Transverse colon (tissue), 4 donors: ENCODE measurements around the gene IGSF21. TPM values are rescaled to one million over a fixed set of nuclear protein-coding genes. Genes with fewer than 3 reads are reported as not detected.

Source experiments
- DNase-seq: peaks from one replicate; pipeline ENCODE4 v3.0.0-alpha.2; 2019
- H3K27ac ChIP-seq, 4 donors: fragments of 200-600 bp; sonication (generic); 2 replicates each; pipeline ENCODE4 v1.5.1; 2016 to 2018; ENCODE audit warnings: inconsistent platforms in 4 of 4
- H3K27me3 ChIP-seq: fragments of 200-600 bp; sonication (generic); 2 replicates; pipeline ENCODE4 v1.5.1; 2017; ENCODE audit warnings: inconsistent platforms
- H3K36me3 ChIP-seq, 4 donors: fragments of 200-600 bp; sonication (generic); 2 replicates each; pipeline ENCODE4 v1.5.1; 2017 to 2019; ENCODE audit warnings: inconsistent platforms in 4 of 4
- H3K4me1 ChIP-seq, 4 donors: fragments of 200-600 bp; sonication (generic); 2 replicates each; pipeline ENCODE4 v1.5.1; 2017 to 2020; ENCODE audit warnings: inconsistent platforms in 4 of 4
- H3K4me3 ChIP-seq, 4 donors: fragments of 200-600 bp; sonication (generic); 1 replicate in 1 of 4; 2 replicates in 3 of 4; pipeline versions ENCODE4 v1.5.1 to v1.6.1; 2017 to 2019; ENCODE audit warnings: inconsistent platforms in 4 of 4
- H3K9me3 ChIP-seq, 2 donors: fragments of 200-600 bp; sonication (generic); 2 replicates each; pipeline ENCODE4 v1.5.1; 2017 to 2019; ENCODE audit warnings: inconsistent platforms in 2 of 2
- EP300 ChIP-seq: sonication (generic); formaldehyde crosslinking; IDR thresholded peaks from one replicate; pipeline ENCODE4 v1.6.1; 2017; ENCODE audit warnings: antibody characterized with exemption, low read depth
- POLR2A ChIP-seq: fragments of 450-650 bp; IDR thresholded peaks from one replicate; pipeline ENCODE4 v1.6.1; 2016; ENCODE audit warnings: antibody characterized with exemption, mild to moderate bottlenecking, moderate library complexity
- POLR2AphosphoS5 ChIP-seq, 3 donors: sonication (generic); formaldehyde crosslinking; IDR thresholded peaks; one replicate each; pipeline ENCODE4 v1.6.1; 2016; ENCODE audit warnings: antibody characterized with exemption in 3 of 3
- WGBS, 2 donors: methylation state at CpG; one replicate each; pipeline ENCODE4 v1.1.5; 2018; ENCODE audit warnings: low coverage in 1 of 2; 5-methylcytosine and 5-hydroxymethylcytosine counted together
- in situ Hi-C, 4 donors: fragments of 200-750 bp; cut with MboI; loops; one replicate each; pipeline versions ENCODE4 v1.15.0 to v1.15.1; 2017; ENCODE audit warnings: low sequenced_read_pairs in 3 of 4, low pct_ligation_motif_present in 1 of 4, low pct_unique_long_range_greater_than_20kb in 1 of 4
- intact Hi-C: fragments of 100-400 bp; cut with DNase I; formaldehyde crosslinking; loops from one replicate; pipeline ENCODE4 v1.15.1; 2023; ENCODE audit warnings: low total_unique reads
- total RNA-seq, 4 donors: library from RNA; depleted of rRNA; stranded (reverse); fragments of >200 nt; gene quantifications; one replicate each; pipeline ENCODE4 v1.1.0, GENCODE V29; 2016
- TF ChIP-seq, protein P1 (sequence below), 5 experiments: fragments of 200-600 bp in 3 of 5; fragments of 450-650 bp in 2 of 5; sonication (generic) in 3 of 5; IDR thresholded peaks; 1 replicate in 2 of 5; 2 replicates in 3 of 5; pipeline ENCODE4 v1.5.1; 2016 to 2017; ENCODE audit warnings: antibody characterized with exemption in 5 of 5, inconsistent platforms in 3 of 5, mild to moderate bottlenecking in 2 of 5, moderate library complexity in 1 of 5

Gene IGSF21
- total RNA-seq, 4 donors from 2014 or later: 1.1 to 6.8 (median 1.6) TPM; not detected in 1

DNA sequence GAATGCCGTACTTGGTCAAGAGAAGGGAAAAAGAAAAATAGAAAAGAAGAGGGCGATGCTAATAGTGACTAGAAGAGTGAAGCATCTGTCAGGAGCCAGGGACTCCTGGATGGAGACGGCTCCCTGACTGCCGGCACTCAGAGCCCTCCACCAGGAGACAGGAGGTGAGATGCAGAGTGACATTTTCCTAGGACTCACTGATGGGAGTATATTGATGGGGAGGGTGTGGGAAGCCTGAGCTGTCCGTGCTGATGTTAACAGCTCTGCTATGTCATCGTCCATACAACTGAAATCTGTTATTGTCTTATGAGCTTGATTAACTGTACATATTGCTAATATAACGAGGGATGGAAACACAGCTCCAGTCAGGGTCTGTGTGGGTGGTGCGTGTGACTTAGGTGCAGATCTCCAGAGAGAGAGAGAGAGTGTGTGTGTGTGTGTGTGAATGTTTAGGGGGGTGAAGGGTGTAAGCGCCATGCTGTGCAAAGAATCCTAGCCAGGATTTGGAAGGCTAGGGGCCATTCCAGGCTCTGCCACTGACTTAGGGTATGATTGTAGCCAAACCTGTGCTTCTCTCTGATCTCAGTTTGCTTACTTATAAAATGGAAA, 250.1 kb downstream of the IGSF21 start:
- DNase-seq: no peak
- Histone ChIP-seq H3K27me3 (peaks cover 27% of the 10 kb centered on the region), H3K4me1 (no peaks in the 10 kb centered on the region), H3K36me3 (no peaks in the 10 kb centered on the region), H3K27ac (no peak overlapping the region), H3K9me3 (no peaks in the 10 kb centered on the region), H3K4me3 (no peak overlapping the region)
- WGBS, 2 donors: 31 to 35% methylated on average over 2 to 9 of the region's 9 CpGs
- TF ChIP-seq, protein P1, sequence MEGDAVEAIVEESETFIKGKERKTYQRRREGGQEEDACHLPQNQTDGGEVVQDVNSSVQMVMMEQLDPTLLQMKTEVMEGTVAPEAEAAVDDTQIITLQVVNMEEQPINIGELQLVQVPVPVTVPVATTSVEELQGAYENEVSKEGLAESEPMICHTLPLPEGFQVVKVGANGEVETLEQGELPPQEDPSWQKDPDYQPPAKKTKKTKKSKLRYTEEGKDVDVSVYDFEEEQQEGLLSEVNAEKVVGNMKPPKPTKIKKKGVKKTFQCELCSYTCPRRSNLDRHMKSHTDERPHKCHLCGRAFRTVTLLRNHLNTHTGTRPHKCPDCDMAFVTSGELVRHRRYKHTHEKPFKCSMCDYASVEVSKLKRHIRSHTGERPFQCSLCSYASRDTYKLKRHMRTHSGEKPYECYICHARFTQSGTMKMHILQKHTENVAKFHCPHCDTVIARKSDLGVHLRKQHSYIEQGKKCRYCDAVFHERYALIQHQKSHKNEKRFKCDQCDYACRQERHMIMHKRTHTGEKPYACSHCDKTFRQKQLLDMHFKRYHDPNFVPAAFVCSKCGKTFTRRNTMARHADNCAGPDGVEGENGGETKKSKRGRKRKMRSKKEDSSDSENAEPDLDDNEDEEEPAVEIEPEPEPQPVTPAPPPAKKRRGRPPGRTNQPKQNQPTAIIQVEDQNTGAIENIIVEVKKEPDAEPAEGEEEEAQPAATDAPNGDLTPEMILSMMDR (IDR thresholded peaks at IDR 0.05): no peak
- TF ChIP-seq POLR2A (no peak), POLR2AphosphoS5 (IDR thresholded peaks at IDR 0.05) (no peak), EP300 (no peak)
- intact Hi-C loops: no loop called here
- in situ Hi-C loops: no loop called here

DNA sequence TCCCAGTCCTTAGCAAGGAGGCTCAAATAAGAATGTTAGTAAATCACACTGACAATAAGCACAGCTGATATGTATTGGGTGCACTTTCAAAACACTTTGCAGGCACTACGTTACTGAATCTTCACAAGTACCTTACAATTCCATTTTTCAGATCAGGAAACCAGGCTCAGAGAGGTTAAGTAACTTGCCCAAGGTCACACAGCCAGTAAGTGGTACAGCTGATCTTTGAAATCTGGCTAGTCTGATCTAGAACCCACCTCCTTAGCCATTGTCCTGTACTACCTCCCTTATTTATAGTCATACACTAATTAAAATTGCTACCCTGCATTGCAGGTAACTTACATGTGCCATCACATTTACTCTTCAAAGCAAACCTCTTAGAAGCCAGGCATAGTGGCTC, 251.0 kb downstream of the IGSF21 start:
- in situ Hi-C loops: no loop called here
- no peak for DNase-seq

DNA sequence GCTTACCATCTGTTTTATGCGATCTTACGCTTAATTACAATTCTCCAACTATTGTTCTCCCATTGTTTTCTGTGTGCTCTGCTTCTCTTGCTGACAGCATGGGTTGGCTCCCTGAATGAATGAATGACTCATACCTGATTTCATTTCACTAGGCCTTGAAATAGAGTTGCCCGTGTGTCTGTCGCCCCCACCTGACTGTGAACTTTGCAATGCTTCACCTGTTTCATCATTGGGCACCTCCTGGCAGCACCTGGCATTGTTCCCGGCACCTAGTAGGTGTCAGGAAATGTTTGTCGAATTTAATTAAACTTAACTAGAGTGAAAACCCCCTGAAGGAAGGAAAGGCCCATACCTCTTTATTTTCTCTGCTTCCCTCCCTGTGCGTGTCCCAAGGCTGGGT, 252.7 kb downstream of the IGSF21 start:
- H3K9me3 ChIP-seq: no peaks in the 10 kb centered on the region
- in situ Hi-C loops (no loop called here), intact Hi-C loops (no loop called here)
- H3K27ac ChIP-seq: no peak overlapping the region
- H3K27me3 ChIP-seq: peaks cover 13% of the 10 kb centered on the region
- H3K4me3 ChIP-seq: no peak overlapping the region
- no peaks in the 10 kb centered on the region for H3K4me1 ChIP-seq
- no peak for DNase-seq
- no peaks in the 10 kb centered on the region for H3K36me3 ChIP-seq
- 61 to 69% methylated on average over 7 of the region's 7 CpGs for WGBS, 2 donors
- TF ChIP-seq POLR2A (no peak), POLR2AphosphoS5 (IDR thresholded peaks at IDR 0.05) (no peak), EP300 (no peak)
- TF ChIP-seq, protein P1 (IDR thresholded peaks at IDR 0.05): no peak

More for the DNA sequence above, 251.0 kb downstream of the IGSF21 start:
- no peaks in the 10 kb centered on the region for H3K36me3 ChIP-seq
- WGBS, 2 donors: 39 to 40% methylated on average over 1 of the region's 1 CpG
- H3K9me3 ChIP-seq: no peaks in the 10 kb centered on the region
- H3K27me3 ChIP-seq: peaks cover 21% of the 10 kb centered on the region
- H3K4me1 ChIP-seq: no peaks in the 10 kb centered on the region
- intact Hi-C loops: no loop called here
- TF ChIP-seq, protein P1 (IDR thresholded peaks at IDR 0.05): no peak
- TF ChIP-seq POLR2A (no peak), POLR2AphosphoS5 (IDR thresholded peaks at IDR 0.05) (no peak), EP300 (no peak)
- no peak overlapping the region for H3K4me3 ChIP-seq
- no peak overlapping the region for H3K27ac ChIP-seq

DNA sequence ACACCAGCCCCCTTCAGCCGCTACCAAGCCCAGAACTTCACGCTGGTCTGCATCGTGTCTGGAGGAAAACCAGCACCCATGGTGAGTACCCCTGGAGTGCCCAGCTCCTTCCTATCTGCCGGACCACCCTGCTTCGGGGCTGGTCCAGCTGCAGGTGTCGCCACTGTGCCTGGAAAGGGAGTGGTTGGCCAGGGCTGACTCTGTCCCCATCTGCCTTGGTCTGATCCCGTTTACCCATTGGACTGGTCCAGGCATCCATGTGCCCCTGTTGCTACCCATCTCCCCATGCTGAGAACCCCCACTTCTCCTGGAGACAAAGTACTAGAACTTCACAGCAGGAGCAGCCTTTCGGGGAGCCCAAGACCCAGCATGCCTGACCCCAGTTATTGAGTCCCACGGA, 254.6 kb downstream of the IGSF21 start:
- no peak for DNase-seq
- 69% methylated on average over 7 of the region's 9 CpGs; no CpG with 5 or more reads in 1 of the 2 donors for WGBS, 2 donors
- Histone ChIP-seq H3K4me3 (no peak overlapping the region), H3K9me3 (no peaks in the 10 kb centered on the region), H3K4me1 (no peaks in the 10 kb centered on the region), H3K27ac (no peak overlapping the region), H3K36me3 (no peaks in the 10 kb centered on the region), H3K27me3 (peaks cover 22% of the 10 kb centered on the region)
- no peak for TF ChIP-seq POLR2A
- TF ChIP-seq POLR2AphosphoS5 (IDR thresholded peaks at IDR 0.05): no peak
- TF ChIP-seq, protein P1 (IDR thresholded peaks at IDR 0.05): no peak
- no peak for TF ChIP-seq EP300
- in situ Hi-C loops (no loop called here), intact Hi-C loops (no loop called here)
